ENCODE measurements around the gene PGRMC1. TPM values are rescaled to one million over a fixed set of nuclear protein-coding genes. Genes with fewer than 3 reads are reported as not detected.
"Not testable (repeated sequence)": the region's sequence is repeated elsewhere in the genome, so short reads cannot be mapped to it uniquely, and the experiment has no call there.

The PGRMC1 gene
- polyA plus RNA-seq, 1 donor (not counting 4 experiments of a cell fraction or from before 2014, with no cell fraction given) = 74.3 TPM

DNA sequence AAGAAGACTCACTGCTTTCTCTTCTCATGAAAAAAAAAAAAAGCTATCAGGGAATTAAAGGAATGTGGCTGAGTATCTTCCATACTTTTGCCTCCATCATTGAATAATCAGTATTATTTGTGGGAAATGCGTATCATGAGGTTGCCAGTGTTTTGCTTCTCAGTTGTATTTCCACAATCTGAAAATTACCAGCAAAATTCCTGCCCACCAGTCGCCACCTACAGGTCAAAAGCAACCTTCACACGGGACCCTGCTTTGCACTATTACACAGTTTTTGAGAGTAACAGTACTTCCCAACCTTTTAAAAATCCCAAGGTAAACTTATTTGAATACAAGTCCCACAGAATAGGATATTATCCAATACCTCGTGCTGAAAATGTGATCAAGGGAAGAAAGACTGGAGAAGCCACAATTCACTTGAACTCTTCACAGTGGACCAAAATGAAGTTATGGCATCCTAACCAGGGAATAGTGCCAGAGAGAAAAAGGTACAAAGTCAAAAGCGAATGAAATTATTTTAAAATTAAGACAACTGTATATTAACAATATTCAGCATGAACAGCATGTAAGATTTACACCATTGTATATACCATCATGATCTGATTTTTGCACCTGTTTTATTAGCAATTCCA lies 30.4 kb downstream of the PGRMC1 start:
- no peaks in the 10 kb centered on the region for H3K36me3 ChIP-seq (ENCODE audit: control insufficient read depth in 2 of 2, extremely low read depth in 1 of 2, insufficient read depth in 2 of 2, low read length in 2 of 2)
- H3K9ac ChIP-seq (ENCODE audit: control insufficient read depth, extremely low read depth, insufficient read depth, low read length) = no peak overlapping the region
- no peaks in the 10 kb centered on the region for H3K79me2 ChIP-seq (ENCODE audit: control insufficient read depth, insufficient read depth, low read length)
- no peaks in the 10 kb centered on the region for H4K20me1 ChIP-seq (ENCODE audit: control insufficient read depth, extremely low read depth, insufficient read depth, low read length)
- FAIRE-seq (peak; percentile 44), DNase-seq (ENCODE audit: low read depth, low spot score) (no peak)
- no peaks in the 10 kb centered on the region for H3K4me1 ChIP-seq (ENCODE audit: control insufficient read depth, extremely low read depth, insufficient read depth, low read length)
- no peaks in the 10 kb centered on the region for H3K9me3 ChIP-seq (ENCODE audit: control insufficient read depth, low read depth, low read length)
- dilution Hi-C loops (cut with MboI; ENCODE audit: extremely low pct_ligation_motif_present, low sequenced_read_pairs) = no loop called here
- H3K4me3 ChIP-seq (ENCODE audit: control insufficient read depth in 2 of 3, extremely low read depth in 1 of 3, insufficient read depth in 2 of 3, low read depth in 1 of 3, low read length in 3 of 3) = no peak overlapping the region
- peaks cover 9% of the 10 kb centered on the region for H3K27me3 ChIP-seq (ENCODE audit: control insufficient read depth, extremely low read depth, insufficient read depth, low read length)
- no peak overlapping the region for H3K4me2 ChIP-seq (ENCODE audit: control insufficient read depth, extremely low read depth, insufficient read depth, low read depth, low read length)
- TF ChIP-seq EZH2 (IDR thresholded peaks at IDR 0.05; ENCODE audit: low read length) = no peak
- TF ChIP-seq, protein P1, sequence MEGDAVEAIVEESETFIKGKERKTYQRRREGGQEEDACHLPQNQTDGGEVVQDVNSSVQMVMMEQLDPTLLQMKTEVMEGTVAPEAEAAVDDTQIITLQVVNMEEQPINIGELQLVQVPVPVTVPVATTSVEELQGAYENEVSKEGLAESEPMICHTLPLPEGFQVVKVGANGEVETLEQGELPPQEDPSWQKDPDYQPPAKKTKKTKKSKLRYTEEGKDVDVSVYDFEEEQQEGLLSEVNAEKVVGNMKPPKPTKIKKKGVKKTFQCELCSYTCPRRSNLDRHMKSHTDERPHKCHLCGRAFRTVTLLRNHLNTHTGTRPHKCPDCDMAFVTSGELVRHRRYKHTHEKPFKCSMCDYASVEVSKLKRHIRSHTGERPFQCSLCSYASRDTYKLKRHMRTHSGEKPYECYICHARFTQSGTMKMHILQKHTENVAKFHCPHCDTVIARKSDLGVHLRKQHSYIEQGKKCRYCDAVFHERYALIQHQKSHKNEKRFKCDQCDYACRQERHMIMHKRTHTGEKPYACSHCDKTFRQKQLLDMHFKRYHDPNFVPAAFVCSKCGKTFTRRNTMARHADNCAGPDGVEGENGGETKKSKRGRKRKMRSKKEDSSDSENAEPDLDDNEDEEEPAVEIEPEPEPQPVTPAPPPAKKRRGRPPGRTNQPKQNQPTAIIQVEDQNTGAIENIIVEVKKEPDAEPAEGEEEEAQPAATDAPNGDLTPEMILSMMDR (optimal IDR thresholded peaks at IDR 0.05 in 1 of 3, IDR thresholded peaks at IDR 0.05 in 1 of 3, conservative IDR thresholded peaks at IDR 0.05 in 1 of 3; ENCODE audit: extremely low read depth in 1 of 3, insufficient read depth in 2 of 3, low read length in 3 of 3) = peak; percentile 67 to 71 (median 70)
- no peak overlapping the region for H3K27ac ChIP-seq (ENCODE audit: control insufficient read depth, insufficient read depth, low read length)
- no peak overlapping the region for H2AFZ ChIP-seq (ENCODE audit: control insufficient read depth, low read length)
- H3K9me1 ChIP-seq (ENCODE audit: control insufficient read depth, extremely low read depth, insufficient read depth, low read length) = no peaks in the 10 kb centered on the region

DNA sequence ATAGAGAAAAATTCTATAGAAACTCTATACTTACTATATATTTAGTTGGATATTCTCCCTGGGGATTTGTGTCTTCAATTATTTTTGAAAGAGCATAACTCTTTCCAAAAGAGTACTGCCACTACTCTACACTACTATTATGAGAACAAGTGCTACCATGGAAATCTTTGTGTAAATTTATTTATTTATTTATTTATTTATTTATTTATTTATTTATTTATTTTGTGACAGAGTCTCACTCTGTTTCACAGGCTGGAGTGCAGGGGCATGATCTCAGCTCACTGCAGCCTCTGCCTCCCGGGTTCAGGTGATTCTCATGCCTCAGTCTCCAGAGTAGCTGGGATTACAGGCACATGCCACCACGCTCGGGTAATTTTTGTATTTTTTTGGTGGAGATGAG lies 31.0 kb downstream of the PGRMC1 start:
- H3K36me3 ChIP-seq (ENCODE audit: control insufficient read depth in 2 of 2, extremely low read depth in 1 of 2, insufficient read depth in 2 of 2, low read length in 2 of 2); FAIRE-seq: not testable (repeated sequence)

More for the DNA sequence above, 31.0 kb downstream of the PGRMC1 start:
- H3K27ac ChIP-seq (ENCODE audit: control insufficient read depth, insufficient read depth, low read length); H3K9me1 ChIP-seq (ENCODE audit: control insufficient read depth, extremely low read depth, insufficient read depth, low read length); H3K4me3 ChIP-seq (ENCODE audit: control insufficient read depth in 2 of 3, extremely low read depth in 1 of 3, insufficient read depth in 2 of 3, low read depth in 1 of 3, low read length in 3 of 3); H4K20me1 ChIP-seq (ENCODE audit: control insufficient read depth, extremely low read depth, insufficient read depth, low read length); H3K9ac ChIP-seq (ENCODE audit: control insufficient read depth, extremely low read depth, insufficient read depth, low read length); H3K79me2 ChIP-seq (ENCODE audit: control insufficient read depth, insufficient read depth, low read length); dilution Hi-C loops (cut with MboI; ENCODE audit: extremely low pct_ligation_motif_present, low sequenced_read_pairs); H3K4me2 ChIP-seq (ENCODE audit: control insufficient read depth, extremely low read depth, insufficient read depth, low read depth, low read length); DNase-seq (ENCODE audit: low read depth, low spot score); H3K27me3 ChIP-seq (ENCODE audit: control insufficient read depth, extremely low read depth, insufficient read depth, low read length); H2AFZ ChIP-seq (ENCODE audit: control insufficient read depth, low read length); H3K9me3 ChIP-seq (ENCODE audit: control insufficient read depth, low read depth, low read length); H3K4me1 ChIP-seq (ENCODE audit: control insufficient read depth, extremely low read depth, insufficient read depth, low read length): not testable (repeated sequence)

All from keratinocyte (primary cell).